KOPT-K1 (cell line): ENCODE results near the gene GLP2R.
"Not testable (repeated sequence)": the region's sequence is repeated elsewhere in the genome, so short reads cannot be mapped to it uniquely, and the experiment has no call there.

Experiments
- H3K27ac ChIP-seq: fragments of 200-600 bp; sonication (generic); 2 replicates; pipeline ENCODE4 v1.5.1; 2016; ENCODE audit warnings: antibody characterized with exemption, mild to moderate bottlenecking, low read depth, low read length; ENCODE audit not compliant: poor library complexity, severe bottlenecking
- H3K36me3 ChIP-seq: fragments of 200-600 bp; sonication (generic); 2 replicates; pipeline ENCODE4 v1.5.1; 2017; ENCODE audit warnings: antibody characterized with exemption, mild to moderate bottlenecking, low read length, moderate library complexity; ENCODE audit not compliant: insufficient read depth
- H3K9me3 ChIP-seq: fragments of 200-600 bp; sonication (generic); 2 replicates; pipeline ENCODE4 v1.5.1; 2017; ENCODE audit warnings: antibody characterized with exemption, low read length, mild to moderate bottlenecking; ENCODE audit not compliant: insufficient read depth, poor library complexity, severe bottlenecking

GLP2R gene

DNA sequence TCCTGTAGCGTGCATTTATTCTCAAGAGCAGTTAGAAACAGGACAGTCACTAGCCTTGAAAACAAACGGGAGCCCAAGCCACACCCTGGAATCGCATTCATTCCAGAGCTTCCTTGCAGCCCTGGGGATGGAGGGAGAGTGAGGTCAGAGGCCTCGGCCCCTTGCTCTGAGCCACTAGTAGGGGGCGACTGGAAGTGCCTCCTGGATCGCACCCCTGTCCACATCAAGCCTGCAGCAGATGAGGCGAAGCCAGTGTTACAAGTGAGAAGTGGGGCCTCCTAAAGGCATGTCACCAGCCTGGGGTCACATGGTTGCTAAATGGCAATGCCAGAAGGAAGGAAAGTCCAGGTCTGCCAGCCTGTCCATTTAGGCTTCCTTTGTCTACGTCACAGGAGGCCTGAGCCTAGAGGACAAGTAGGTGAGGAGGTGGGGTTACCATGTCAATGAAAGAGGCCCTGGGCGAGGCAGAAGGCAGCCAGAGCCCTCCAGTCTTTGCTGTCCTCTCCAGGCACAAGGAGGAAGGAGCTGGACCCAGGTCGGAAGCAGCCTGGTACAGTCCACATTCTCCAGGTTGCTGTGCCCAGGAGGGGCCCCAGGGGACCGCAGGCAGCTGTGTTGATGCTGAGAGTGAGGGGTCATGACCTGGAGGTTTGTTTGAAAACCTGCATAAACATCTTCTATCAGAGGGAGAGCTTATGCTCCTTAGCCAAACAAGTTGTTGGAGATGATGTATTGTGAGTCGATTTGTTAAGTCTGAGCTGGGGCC is 82.3 kb downstream of the GLP2R start:
- no peaks in the 10 kb centered on the region for H3K36me3 ChIP-seq
- H3K27ac ChIP-seq: no peak overlapping the region
- H3K9me3 ChIP-seq: no peaks in the 10 kb centered on the region

GRCh38 chr17:9908649-9909042 is 82.9 kb downstream of the GLP2R start:
- Histone ChIP-seq H3K36me3 (no peaks in the 10 kb centered on the region), H3K27ac (no peak overlapping the region), H3K9me3 (no peaks in the 10 kb centered on the region)

- Histone ChIP-seq H3K27ac (no peak overlapping the region), H3K9me3 (no peaks in the 10 kb centered on the region), H3K36me3 (peaks cover 16% of the 10 kb centered on the region; the same call in 1 of the 2 replicates)
These were observed 85.4 kb downstream of the GLP2R start for GRCh38 chr17:9911089-9911488.

GRCh38 chr17:9912121-9913099 is 86.7 kb downstream of the GLP2R start:
- no peak overlapping the region for H3K27ac ChIP-seq
- H3K36me3 ChIP-seq: peaks cover 29% of the 10 kb centered on the region
- H3K9me3 ChIP-seq: no peaks in the 10 kb centered on the region

- Histone ChIP-seq H3K9me3 (no peaks in the 10 kb centered on the region), H3K27ac (no peak overlapping the region), H3K36me3 (peaks cover 40% of the 10 kb centered on the region)
These were observed 87.8 kb downstream of the GLP2R start for GRCh38 chr17:9913476-9913875.

DNA sequence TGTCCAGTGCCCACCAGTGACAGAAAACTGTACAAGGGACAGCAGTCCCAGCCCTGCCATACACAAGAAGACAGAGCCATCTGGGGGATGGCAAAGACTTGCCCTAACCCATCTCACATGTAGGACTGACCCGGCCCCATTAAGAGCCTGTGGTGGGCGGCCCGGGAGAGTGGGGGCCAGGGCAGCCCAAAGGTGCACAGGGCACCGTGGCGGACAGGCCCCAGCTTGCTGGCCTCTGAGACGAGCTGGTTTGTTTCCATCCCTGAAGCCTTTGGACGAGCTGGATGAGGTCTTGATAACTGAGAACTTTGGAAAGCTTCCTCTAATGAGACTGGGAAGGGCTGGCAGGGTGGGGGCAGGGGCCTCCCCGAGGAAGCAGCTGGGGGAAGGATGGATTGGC is 90.4 kb downstream of the GLP2R start:
- Histone ChIP-seq H3K36me3 (peaks cover 62% of the 10 kb centered on the region), H3K27ac (no peak overlapping the region), H3K9me3 (no peaks in the 10 kb centered on the region)

GRCh38 chr17:9917131-9917530 is 91.4 kb downstream of the GLP2R start:
- Histone ChIP-seq H3K9me3 (no peaks in the 10 kb centered on the region), H3K36me3 (peaks cover 66% of the 10 kb centered on the region), H3K27ac (no peak overlapping the region)

- no peak overlapping the region for H3K27ac ChIP-seq
- H3K36me3 ChIP-seq: peaks cover 73% of the 10 kb centered on the region
- no peaks in the 10 kb centered on the region for H3K9me3 ChIP-seq
These were observed 92.1 kb downstream of the GLP2R start for GRCh38 chr17:9917801-9918200.

- Histone ChIP-seq H3K27ac (no peak overlapping the region), H3K9me3 (no peaks in the 10 kb centered on the region), H3K36me3 (peaks cover 74% of the 10 kb centered on the region)
These were observed 92.6 kb downstream of the GLP2R start for GRCh38 chr17:9918352-9918751.

DNA sequence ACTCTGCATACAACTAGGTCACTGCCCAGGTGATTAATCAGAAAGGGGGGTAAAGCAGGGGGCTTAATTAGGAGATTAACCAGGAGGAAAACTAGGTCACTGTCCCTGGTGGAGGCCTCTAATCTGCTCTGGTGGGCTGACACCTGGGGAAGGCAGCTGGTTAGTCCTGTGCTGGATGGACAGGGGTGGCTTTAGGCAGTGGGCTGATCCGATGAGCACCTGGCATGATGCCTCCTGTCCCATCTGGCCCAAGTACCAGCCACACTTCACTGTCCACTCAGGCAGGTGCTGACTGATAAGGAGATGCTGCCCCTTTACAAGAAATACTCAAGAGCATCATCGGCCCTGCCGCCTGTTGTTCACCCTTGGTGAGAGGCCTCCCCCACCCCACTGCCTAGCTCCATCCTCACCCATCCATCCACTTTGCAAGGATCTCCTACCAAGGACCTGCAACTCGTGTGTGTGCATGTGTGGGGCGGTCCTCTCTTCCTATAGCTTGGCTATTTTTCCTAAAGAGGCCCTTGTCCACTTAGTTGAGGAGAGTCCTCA is 93.2 kb downstream of the GLP2R start:
- Histone ChIP-seq H3K27ac (no peak overlapping the region), H3K36me3 (peaks cover 78% of the 10 kb centered on the region), H3K9me3 (no peaks in the 10 kb centered on the region)

GRCh38 chr17:9921216-9921615 is 95.5 kb downstream of the GLP2R start:
- not testable (repeated sequence) for H3K9me3 ChIP-seq, H3K27ac ChIP-seq
- H3K36me3 ChIP-seq: peaks cover 78% of the 10 kb centered on the region

DNA sequence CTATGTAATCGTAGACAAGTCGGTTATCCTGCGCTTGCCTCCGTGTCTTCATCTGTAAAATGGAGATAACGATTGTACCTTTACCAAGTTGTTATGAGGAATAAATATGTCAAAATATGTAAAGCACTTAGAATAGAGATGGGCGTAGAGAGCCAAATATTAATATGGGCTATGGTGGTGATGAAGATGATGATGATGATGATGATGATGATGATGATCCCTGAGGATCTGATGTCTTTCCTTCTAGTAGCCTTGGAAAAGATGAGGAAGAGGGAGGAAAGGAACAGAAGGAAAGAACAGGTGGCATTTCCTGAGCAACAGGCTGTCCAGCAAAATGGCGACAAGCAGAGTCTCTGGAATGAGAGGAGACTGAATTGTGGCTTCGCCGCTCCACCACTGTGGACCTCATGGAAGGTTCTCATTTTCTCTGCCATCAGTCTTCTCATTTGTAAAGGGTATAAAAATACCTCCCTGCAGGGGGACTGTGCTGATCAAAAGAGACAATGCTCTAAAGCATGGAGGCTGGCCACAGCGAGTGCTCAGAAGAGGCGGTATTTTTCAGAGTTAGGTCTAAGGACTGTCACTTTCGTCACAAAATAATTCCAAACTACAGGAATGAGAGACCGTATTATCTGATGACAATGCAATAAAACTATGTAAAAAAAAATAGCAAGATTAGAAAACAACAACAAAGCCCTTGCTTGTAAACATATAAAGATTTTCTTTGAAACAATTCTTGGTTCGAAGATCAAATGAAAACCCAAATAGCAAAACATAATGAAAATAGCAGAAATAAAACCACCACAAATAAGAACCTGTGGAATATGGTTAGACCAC is 96.5 kb downstream of the GLP2R start:
- no peak overlapping the region for H3K27ac ChIP-seq
- H3K9me3 ChIP-seq: no peaks in the 10 kb centered on the region
- H3K36me3 ChIP-seq: peaks cover 73% of the 10 kb centered on the region; the same call in 1 of the 2 replicates

DNA sequence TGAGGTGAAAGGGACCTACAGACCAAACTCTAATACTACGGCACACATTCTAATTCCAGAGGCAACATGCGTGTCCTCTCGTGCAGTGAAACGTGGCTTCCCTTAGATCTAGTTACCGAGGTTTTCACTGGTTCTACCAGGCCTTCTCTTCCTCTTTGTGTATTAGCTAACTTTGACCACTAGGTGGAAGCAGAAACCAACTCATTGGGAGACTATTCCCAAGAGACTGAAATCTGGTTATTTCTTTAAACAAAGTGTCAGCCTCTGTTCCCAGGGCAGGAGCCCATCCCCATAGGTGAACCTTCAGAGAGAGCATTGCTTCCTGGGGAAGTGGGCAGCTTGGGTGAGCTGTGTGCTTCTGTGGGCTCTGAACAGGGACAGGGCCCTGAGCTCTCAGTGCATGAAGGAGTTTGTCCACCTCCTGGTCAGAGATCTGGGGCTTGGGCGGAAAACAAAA is 99.0 kb downstream of the GLP2R start:
- H3K27ac ChIP-seq: no peak overlapping the region
- peaks cover 50% of the 10 kb centered on the region; the same call in 1 of the 2 replicates for H3K36me3 ChIP-seq
- no peaks in the 10 kb centered on the region for H3K9me3 ChIP-seq

DNA sequence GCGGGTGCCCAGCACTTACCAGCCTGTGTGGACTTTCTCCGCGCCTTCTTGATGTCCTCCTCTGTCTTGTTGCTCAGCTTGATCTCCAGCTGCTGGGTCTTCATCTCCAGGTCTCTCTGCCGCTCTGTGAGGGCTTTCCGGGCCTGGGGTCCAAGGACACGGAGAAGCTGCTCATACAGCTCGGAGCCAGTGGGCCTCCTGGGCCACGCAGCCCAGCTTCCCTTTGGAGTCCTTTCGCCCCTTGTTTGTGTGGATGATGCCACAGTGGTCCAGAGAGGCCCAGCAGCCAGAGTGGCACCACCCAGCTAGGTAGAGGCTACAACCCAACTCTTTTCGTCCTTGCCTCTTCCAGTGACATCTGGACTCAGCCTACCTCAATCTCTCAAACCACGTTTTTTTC is 99.7 kb downstream of the GLP2R start:
- Histone ChIP-seq H3K9me3 (no peaks in the 10 kb centered on the region), H3K27ac (no peak overlapping the region), H3K36me3 (peaks cover 47% of the 10 kb centered on the region; the same call in 1 of the 2 replicates)
